H1 (cell line): ENCODE data around the gene OPRD1. TPM values are rescaled to one million over a fixed set of nuclear protein-coding genes. Genes with fewer than 3 reads are reported as not detected.

Experiments used
- CTCF ChIA-PET: fragments of 300-600 bp; sonication (Branson Sonifier 250); formaldehyde crosslinking; loops from one replicate; lab custom pipeline; 2021; ENCODE audit not compliant: partially characterized antibody; lab: Charles Lee
- POLR2A ChIA-PET: fragments of 300-600 bp; sonication (Branson Sonifier 250); formaldehyde crosslinking; loops from one replicate; lab custom pipeline; 2021; ENCODE audit warnings: inconsistent platforms; ENCODE audit not compliant: partially characterized antibody; lab: Charles Lee
- DNase-seq, 2 experiments: peaks; one replicate each; pipeline versions ENCODE4 v3.0.0 to v3.0.0-alpha.2; 2010 to 2022; ENCODE audit warnings: low spot score in 2 of 2, low read depth in 1 of 2, mixed read lengths in 1 of 2
- FAIRE-seq: peaks from 2 replicates; lab custom pipeline; 2011; peaks lifted over from hg19 to GRCh38; lab: Jason Lieb, UNC
- H2AFZ ChIP-seq: 2 replicates; pipeline ENCODE4 v1.8.1; 2012; ENCODE audit warnings: low read length, inconsistent platforms
- H2AK5ac ChIP-seq: 2 replicates; pipeline ENCODE4 v1.6.1; 2013; ENCODE audit warnings: low read depth, low read length
- H2BK120ac ChIP-seq: replicated peaks from 2 replicates; pipeline ENCODE3; 2013; ENCODE audit warnings: low read depth, low read length, inconsistent platforms
- H2BK12ac ChIP-seq: 2 replicates; pipeline ENCODE4 v1.6.1; 2013; ENCODE audit warnings: low read depth, low read length
- H2BK15ac ChIP-seq: 2 replicates; pipeline ENCODE4 v1.6.1; 2013; ENCODE audit warnings: low read length
- H2BK20ac ChIP-seq: 2 replicates; pipeline ENCODE4 v1.6.1; 2013; ENCODE audit warnings: low read length
- H2BK5ac ChIP-seq: 2 replicates; pipeline ENCODE4 v1.6.1; 2013; ENCODE audit warnings: low read depth, low read length
- H3K14ac ChIP-seq: 2 replicates; pipeline ENCODE4 v1.6.1; 2013; ENCODE audit warnings: inconsistent platforms; ENCODE audit not compliant: insufficient read length
- H3K18ac ChIP-seq: 2 replicates; pipeline ENCODE4 v1.6.1; 2013; ENCODE audit warnings: low read length; ENCODE audit errors: extremely low read depth
- H3K23ac ChIP-seq: 2 replicates; pipeline ENCODE4 v1.6.1; 2013; ENCODE audit warnings: inconsistent platforms; ENCODE audit not compliant: insufficient read length
- H3K23me2 ChIP-seq: 2 replicates; pipeline ENCODE4 v1.6.1; 2013; ENCODE audit warnings: low read depth, low read length
- H3K27ac ChIP-seq: 2 replicates; pipeline ENCODE4 v1.6.1; 2011; ENCODE audit warnings: low read depth, low read length, inconsistent platforms
- H3K27me3 ChIP-seq, 4 experiments: replicated peaks in 1 of 4; 1 replicate in 1 of 4; 2 replicates in 3 of 4; pipeline versions ENCODE4 v1.6.1 to v1.8.1; 2011 to 2013; ENCODE audit warnings: low read length in 3 of 4, mild to moderate bottlenecking in 3 of 4, inconsistent platforms in 2 of 4, mixed read lengths in 2 of 4, moderate library complexity in 1 of 4; ENCODE audit not compliant: control insufficient read depth in 3 of 4, insufficient read depth in 3 of 4; ENCODE audit errors: extremely low read depth in 1 of 4
- H3K36me3 ChIP-seq, 4 experiments: 2 replicates each; pipeline versions ENCODE4 v1.6.1 to v1.8.1; 2011 to 2013; ENCODE audit warnings: mild to moderate bottlenecking in 4 of 4, low read length in 3 of 4, moderate library complexity in 2 of 4, control low read depth in 1 of 4, inconsistent platforms in 1 of 4; ENCODE audit not compliant: insufficient read depth in 4 of 4, control insufficient read depth in 2 of 4
- H3K4ac ChIP-seq: replicated peaks from 2 replicates; pipeline ENCODE3; 2013; ENCODE audit warnings: low read length, low read depth, mixed read lengths, inconsistent platforms; ENCODE audit not compliant: insufficient read length
- H3K4me1 ChIP-seq, 4 experiments: replicated peaks in 1 of 4; 1 replicate in 1 of 4; 2 replicates in 3 of 4; pipeline versions ENCODE4 v1.6.1 to v1.8.1; 2011 to 2013; ENCODE audit warnings: low read length in 3 of 4, inconsistent platforms in 2 of 4, mixed read lengths in 1 of 4; ENCODE audit not compliant: insufficient read depth in 4 of 4, control insufficient read depth in 3 of 4
- H3K4me2 ChIP-seq, 2 experiments: 2 replicates each; pipeline versions ENCODE4 v1.6.1 to v1.8.1; 2011 to 2013; ENCODE audit warnings: low read depth in 2 of 2, low read length in 2 of 2, control low read depth in 1 of 2, inconsistent platforms in 1 of 2, mild to moderate bottlenecking in 1 of 2; ENCODE audit not compliant: insufficient read depth in 1 of 2
- H3K4me3 ChIP-seq, 4 experiments: fragments of 200-600, 300-600 bp in 1 of 4; sonication (generic), shearing (Covaris generic), sonication (Bioruptor Twin) in 1 of 4; 2 replicates each; pipeline versions ENCODE4 v1.5.1 to v1.8.1; 2011 to 2016; ENCODE audit warnings: low read length in 4 of 4, low read depth in 3 of 4, control low read depth in 2 of 4, inconsistent platforms in 2 of 4, mild to moderate bottlenecking in 2 of 4, mixed read lengths in 1 of 4, moderate library complexity in 1 of 4; ENCODE audit not compliant: insufficient read depth in 2 of 4; ENCODE audit errors: extremely low read depth in 1 of 4
- H3K56ac ChIP-seq: replicated peaks from 2 replicates; pipeline ENCODE3; 2013; ENCODE audit warnings: low read depth, mild to moderate bottlenecking, mixed read lengths, low read length, inconsistent platforms; ENCODE audit not compliant: insufficient read length
- H3K79me1 ChIP-seq: 2 replicates; pipeline ENCODE4 v1.6.1; 2013; ENCODE audit warnings: low read depth, low read length, control low read depth
- H3K79me2 ChIP-seq, 2 experiments: 2 replicates each; pipeline versions ENCODE4 v1.6.1 to v1.8.1; 2012 to 2013; ENCODE audit warnings: low read length in 2 of 2, mild to moderate bottlenecking in 2 of 2, inconsistent platforms in 1 of 2; ENCODE audit not compliant: insufficient read depth in 2 of 2, control insufficient read depth in 1 of 2
- H3K9ac ChIP-seq, 4 experiments: replicated peaks in 1 of 4; 1 replicate in 1 of 4; 2 replicates in 3 of 4; pipeline versions ENCODE4 v1.6.1 to v1.8.1; 2011 to 2013; ENCODE audit warnings: low read depth in 3 of 4, low read length in 3 of 4, control low read depth in 2 of 4, mild to moderate bottlenecking in 2 of 4, moderate library complexity in 2 of 4, inconsistent platforms in 1 of 4; ENCODE audit errors: extremely low read depth in 1 of 4
- H3K9me3 ChIP-seq, 2 experiments: 2 replicates each; pipeline versions ENCODE4 v1.6.1 to v1.8.1; 2012 to 2013; ENCODE audit warnings: mild to moderate bottlenecking in 2 of 2, moderate library complexity in 2 of 2, control low read depth in 1 of 2, inconsistent platforms in 1 of 2, low read depth in 1 of 2, low read length in 1 of 2, mixed read lengths in 1 of 2; ENCODE audit not compliant: insufficient read depth in 2 of 2
- H4K20me1 ChIP-seq, 2 experiments: replicated peaks in 1 of 2; 2 replicates each; pipeline versions ENCODE3 to v1.8.1; 2011 to 2013; ENCODE audit warnings: inconsistent platforms in 2 of 2, low read length in 2 of 2, mild to moderate bottlenecking in 1 of 2; ENCODE audit not compliant: insufficient read depth in 2 of 2, control insufficient read depth in 1 of 2
- H4K5ac ChIP-seq: 2 replicates; pipeline ENCODE4 v1.6.1; 2013; ENCODE audit warnings: low read length, low read depth, mixed read lengths, inconsistent platforms; ENCODE audit not compliant: insufficient read length
- H4K8ac ChIP-seq: 2 replicates; pipeline ENCODE4 v1.8.0; 2013; ENCODE audit warnings: mild to moderate bottlenecking, moderate library complexity, low read length, inconsistent platforms; ENCODE audit not compliant: insufficient read depth; ENCODE audit errors: extremely low read depth
- H4K91ac ChIP-seq: replicated peaks from 2 replicates; pipeline ENCODE3; 2013; ENCODE audit warnings: low read length, mixed read lengths, inconsistent platforms; ENCODE audit not compliant: insufficient read length
- CBX8 ChIP-seq: fragments of 300-800, 300-1000 bp; sonication (generic); IDR thresholded peaks from 2 replicates; pipeline ENCODE4 v1.7.1; 2016; ENCODE audit warnings: low read depth, low read length, borderline replicate concordance
- CHD1 ChIP-seq: IDR thresholded peaks from 2 replicates; pipeline ENCODE4 v1.6.1; 2012; ENCODE audit warnings: low read depth, low read length, improper control_type of control experiment
- CREB1 ChIP-seq: IDR thresholded peaks from 2 replicates; pipeline ENCODE4 v1.6.1; 2012; ENCODE audit warnings: inconsistent platforms
- MAFK ChIP-seq: IDR thresholded peaks from 2 replicates; pipeline ENCODE4 v1.6.1; 2012; ENCODE audit warnings: low read depth, mild to moderate bottlenecking, improper control_type of control experiment, low read length
- TCF12 ChIP-seq: IDR thresholded peaks from 2 replicates; pipeline ENCODE4 v1.6.1; 2011; ENCODE audit warnings: low read depth, mild to moderate bottlenecking, low read length
- whole genome bisulfite sequencing, 2 experiments: shearing (Covaris generic) in 1 of 2; methylation state at CpG; one replicate each; pipeline versions ENCODE4 v1.1.6 to v1.1.7; 2013 to 2015; ENCODE audit warnings: low lambda C conversion rate in 2 of 2, mixed read lengths in 2 of 2, inconsistent platforms in 1 of 2, low coverage in 1 of 2, missing lambda C conversion rate in 1 of 2; ENCODE audit not compliant: insufficient replicate concordance in 2 of 2, insufficient coverage in 1 of 2, insufficient read length in 1 of 2; ENCODE audit errors: extremely low coverage in 1 of 2, missing lambda C conversion rate in 1 of 2; 5-methylcytosine and 5-hydroxymethylcytosine counted together
- polyA plus RNA-seq, 7 experiments: library from polyadenylated mRNA; depleted of rRNA in 3 of 7; stranded (reverse) in 5 of 7; unstranded in 2 of 7; fragments of >200 nt in 5 of 7; fragments of 200-250 nt in 2 of 7; gene quantifications; 1 replicate in 5 of 7; 2 replicates in 1 of 7; 4 replicates in 1 of 7; pipeline versions ENCODE4 v1.2.1 to v1.2.3, GENCODE V29; 2011 to 2013; ENCODE audit warnings: missing spikeins in 2 of 7, mixed read lengths in 2 of 7
- total RNA-seq: library from RNA; stranded (reverse); fragmentation: NEBNext Ultra II Directional; extraction: Animal tissue kit (Norgen Biotek cat#: 25700); gene quantifications from 2 replicates; pipeline ENCODE4 v1.2.1, GENCODE V29; 2021

The OPRD1 gene
- total and polyA plus RNA-seq, 2 of the 8 experiments (the other 6 are each of a cell fraction or from before 2014, with no cell fraction given), result 2.6 to 3.7 TPM

DNA sequence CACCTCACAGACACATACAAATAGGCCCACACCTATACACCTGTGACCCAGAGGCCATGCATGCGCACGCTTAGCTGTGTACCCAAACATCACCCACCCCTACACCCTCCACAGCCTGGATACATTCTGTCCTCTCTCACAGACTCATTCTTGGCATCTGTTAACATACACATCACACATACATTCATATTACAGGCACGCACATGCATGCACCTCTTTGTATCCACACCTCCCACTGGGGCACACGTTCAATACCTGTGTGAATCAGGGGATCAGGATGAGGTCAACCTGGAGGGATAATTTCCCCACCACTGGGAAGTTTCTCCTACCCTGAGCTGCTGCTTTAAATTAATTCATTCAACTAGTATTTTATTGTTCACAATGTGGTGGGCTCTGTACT lies 66.8 kb downstream of the OPRD1 start:
- Histone ChIP-seq H2BK15ac (peak overlapping the region; percentile 6; the same call in 1 of the 2 replicates), H3K36me3 (no peaks in the 10 kb centered on the region), H2AK5ac (peak overlapping the region; percentile 32; the same call in 1 of the 2 replicates), H2BK5ac (no peak overlapping the region), H2AFZ (no peak overlapping the region), H2BK12ac (no peak overlapping the region), H3K23me2 (no peaks in the 10 kb centered on the region), H3K79me2 (no peaks in the 10 kb centered on the region), H3K9me3 (no peaks in the 10 kb centered on the region), H3K9ac (no peak overlapping the region), H4K8ac (no peak overlapping the region), H3K79me1 (no peaks in the 10 kb centered on the region), H4K20me1 (no peaks in the 10 kb centered on the region), H3K27me3 (no peaks in the 10 kb centered on the region), H3K56ac (no peak overlapping the region), H4K5ac (no peak overlapping the region), H3K27ac (no peak overlapping the region), H3K23ac (no peak overlapping the region), H3K14ac (no peak overlapping the region), H2BK20ac (no peak overlapping the region), H3K4ac (no peak overlapping the region), H2BK120ac (peak overlapping the region; percentile 54), H3K4me1 (peaks cover 5 to 8% (median 7%) of the 10 kb centered on the region in 4 experiments; a peak in 6 of 7 replicates), H3K4me3 (no peak overlapping the region), H4K91ac (peak overlapping the region; percentile 65), H3K18ac (no peak overlapping the region), H3K4me2 (no peak overlapping the region)
- DNase-seq, result no peak
- ChIA-PET POLR2A (interaction anchor here (1.2 to 3.0 kb wide), 2 partner anchors 297 to 370 kb away, joined by 4 to 8 read pairs; no protein-coding TSS in a partner anchor), CTCF (interaction anchor here (1.0 to 10.9 kb wide), 10 partner anchors 9 to 153 kb away, joined by 3 to 207 read pairs (median 42); no protein-coding TSS in a partner anchor)
- 89% methylated on average over 4 of the region's 4 CpGs; no CpG with 5 or more reads in 1 of the 2 experiments for WGBS, 2 experiments
- FAIRE-seq, result no peak
- no peak for TF ChIP-seq MAFK
- TF ChIP-seq CREB1, result no peak
- no peak for TF ChIP-seq CBX8
- no peak for TF ChIP-seq TCF12
- no peak for TF ChIP-seq CHD1
